Suprapubic skin (tissue), 3 donors: ENCODE measurements around the gene RNF130.

Source experiments
- POLR2A ChIP-seq, 2 donors: fragments of 450-650 bp; IDR thresholded peaks; one replicate each; pipeline ENCODE4 v1.6.1; 2017; ENCODE audit warnings: antibody characterized with exemption in 2 of 2, mild to moderate bottlenecking in 2 of 2, moderate library complexity in 2 of 2
- TF ChIP-seq, protein P1 (sequence below), 2 donors: fragments of 200-600 bp in 1 of 2; fragments of 450-650 bp in 1 of 2; sonication (generic) in 1 of 2; IDR thresholded peaks; one replicate each; pipeline ENCODE4 v1.5.1; 2016 to 2019; ENCODE audit warnings: antibody characterized with exemption in 2 of 2, mild to moderate bottlenecking in 1 of 2, moderate library complexity in 1 of 2

DNA sequence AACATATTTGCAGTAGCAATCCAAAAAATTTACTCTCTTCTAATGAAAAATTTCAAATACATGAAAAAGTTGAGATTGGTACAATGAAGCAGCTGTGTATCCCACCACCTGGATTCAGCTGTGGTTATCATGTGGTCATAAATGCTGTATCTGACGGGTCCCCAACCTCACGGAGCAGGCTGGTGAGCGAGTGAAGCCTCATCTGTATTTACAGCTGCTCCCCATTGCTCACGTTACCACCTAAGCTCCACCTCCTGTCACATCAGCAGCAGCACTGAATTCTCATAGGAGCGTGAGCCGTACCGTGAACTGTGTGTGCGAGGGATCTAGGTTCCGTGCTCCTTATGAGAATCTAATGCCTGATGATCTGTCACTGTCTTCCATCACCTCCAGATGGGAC is 6.8 kb upstream of the RNF130 start:
- TF ChIP-seq, protein P1, sequence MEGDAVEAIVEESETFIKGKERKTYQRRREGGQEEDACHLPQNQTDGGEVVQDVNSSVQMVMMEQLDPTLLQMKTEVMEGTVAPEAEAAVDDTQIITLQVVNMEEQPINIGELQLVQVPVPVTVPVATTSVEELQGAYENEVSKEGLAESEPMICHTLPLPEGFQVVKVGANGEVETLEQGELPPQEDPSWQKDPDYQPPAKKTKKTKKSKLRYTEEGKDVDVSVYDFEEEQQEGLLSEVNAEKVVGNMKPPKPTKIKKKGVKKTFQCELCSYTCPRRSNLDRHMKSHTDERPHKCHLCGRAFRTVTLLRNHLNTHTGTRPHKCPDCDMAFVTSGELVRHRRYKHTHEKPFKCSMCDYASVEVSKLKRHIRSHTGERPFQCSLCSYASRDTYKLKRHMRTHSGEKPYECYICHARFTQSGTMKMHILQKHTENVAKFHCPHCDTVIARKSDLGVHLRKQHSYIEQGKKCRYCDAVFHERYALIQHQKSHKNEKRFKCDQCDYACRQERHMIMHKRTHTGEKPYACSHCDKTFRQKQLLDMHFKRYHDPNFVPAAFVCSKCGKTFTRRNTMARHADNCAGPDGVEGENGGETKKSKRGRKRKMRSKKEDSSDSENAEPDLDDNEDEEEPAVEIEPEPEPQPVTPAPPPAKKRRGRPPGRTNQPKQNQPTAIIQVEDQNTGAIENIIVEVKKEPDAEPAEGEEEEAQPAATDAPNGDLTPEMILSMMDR (IDR thresholded peaks at IDR 0.05) = no peak
- no peak for TF ChIP-seq POLR2A (IDR thresholded peaks at IDR 0.05)
